ENCODE data around the gene KEAP1.
A peak's percentile ranks its signal among the peaks of the same experiment; 100 is the strongest.
"Not testable (repeated sequence)": the region's sequence is repeated elsewhere in the genome, so short reads cannot be mapped to it uniquely, and the experiment has no call there.

Gene KEAP1

DNA sequence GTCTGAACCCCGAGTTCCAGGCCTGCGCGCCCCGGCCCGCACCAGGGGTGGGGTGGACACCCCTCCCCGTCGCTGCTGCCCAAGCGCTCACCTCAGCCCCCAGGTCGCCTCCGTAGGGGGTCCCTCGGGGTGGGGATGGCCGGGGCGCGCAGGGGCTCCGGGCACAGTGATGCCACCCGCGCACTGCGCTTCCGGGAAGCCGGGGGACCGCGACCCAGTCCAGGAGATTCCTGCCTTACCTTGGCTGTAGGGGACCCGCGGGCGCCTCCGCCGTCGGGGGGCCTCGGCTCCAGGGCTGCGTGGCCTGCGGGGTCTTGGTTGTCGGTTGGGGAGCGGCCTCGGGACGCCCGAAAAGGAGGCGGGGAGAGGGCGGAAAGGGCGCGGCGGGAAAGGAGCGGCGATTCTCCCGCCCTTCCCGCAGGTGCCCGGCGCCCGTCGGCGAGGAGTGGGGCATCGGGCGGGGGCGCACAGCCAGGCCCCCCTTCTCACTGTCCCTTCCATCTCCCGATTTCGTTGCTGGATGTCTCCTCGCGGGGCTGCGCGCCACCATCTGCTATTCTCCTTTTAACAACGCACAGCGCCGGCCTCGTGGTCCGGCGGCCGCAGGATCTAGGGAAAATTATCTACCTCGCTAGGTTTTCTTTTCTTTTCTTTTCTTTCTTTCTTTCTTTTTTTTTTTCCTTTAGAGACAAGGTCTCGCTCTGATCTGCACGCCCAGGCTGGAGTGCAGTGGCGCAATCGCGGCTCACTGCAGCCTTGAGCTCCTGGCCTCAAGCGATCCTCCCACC lies at the start of gene KEAP1:
TSS of gene KEAP1 (minus strand) at position 355 of the 788 bp plus-strand sequence. CDS start 3,323 bp downstream, outside the sequence.
- H3K36me3 ChIP-seq (ENCODE audit: control insufficient read depth, low read length), result peaks cover 40% of the 10 kb centered on the region
- H3K27me3 ChIP-seq (ENCODE audit: control insufficient read depth, low read length), result no peaks in the 10 kb centered on the region
- 0 out of 2 replicates have a peak, but pooled peaks cover 9% of the 10 kb centered on the region for H3F3A ChIP-seq (ENCODE audit: control insufficient read depth, insufficient read depth)
- TF ChIP-seq CTCF (IDR thresholded peaks at IDR 0.05; ENCODE audit: low read depth, low read length, poor library complexity, severe bottlenecking), result peak; percentile 6
- TF ChIP-seq EZH2phosphoT487 (IDR thresholded peaks at IDR 0.05; ENCODE audit: borderline replicate concordance, low read length), result no peak
- H3K9me2 ChIP-seq (replicated peaks; ENCODE audit: control insufficient read depth, low read length), result no peaks in the 10 kb centered on the region
- peak within 1 kb of the TSS; percentile 77 for H3K27ac ChIP-seq (ENCODE audit: low read depth, low read length)
- peak within 1 kb of the TSS; percentile 96 for H3K4me2 ChIP-seq (ENCODE audit: low read length)
- H4K20me1 ChIP-seq (ENCODE audit: control insufficient read depth, insufficient read depth, low read depth, low read length), result peaks cover 6% of the 10 kb centered on the region; the same call in 1 of the 2 replicates
- no peaks in the 10 kb centered on the region for H3K9me3 ChIP-seq (ENCODE audit: control insufficient read depth, insufficient read depth, low read length)
- H3K79me2 ChIP-seq (ENCODE audit: control insufficient read depth, low read length), result peaks cover 43% of the 10 kb centered on the region
- H3K4me3 ChIP-seq (ENCODE audit: low read length), result peak within 1 kb of the TSS; percentile 95
- peaks cover 27% of the 10 kb centered on the region for H3K4me1 ChIP-seq (ENCODE audit: control insufficient read depth, low read length)

GRCh38 chr19:10552510-10553053 lies 49.4 kb upstream of the KEAP1 start:
- Histone ChIP-seq H3K79me2 (ENCODE audit: control insufficient read depth, low read length) (no peaks in the 10 kb centered on the region), H4K20me1 (ENCODE audit: control insufficient read depth, insufficient read depth, low read depth, low read length) (no peaks in the 10 kb centered on the region), H3K27me3 (ENCODE audit: control insufficient read depth, low read length) (no peaks in the 10 kb centered on the region), H3F3A (ENCODE audit: control insufficient read depth, insufficient read depth) (peaks cover 22% of the 10 kb centered on the region), H3K4me1 (ENCODE audit: control insufficient read depth, low read length) (peaks cover 41% of the 10 kb centered on the region), H3K4me3 (ENCODE audit: low read length) (no peak overlapping the region), H3K9me2 (replicated peaks; ENCODE audit: control insufficient read depth, low read length) (no peaks in the 10 kb centered on the region), H3K27ac (ENCODE audit: low read depth, low read length) (peak overlapping the region; percentile 60), H3K36me3 (ENCODE audit: control insufficient read depth, low read length) (peaks cover 79% of the 10 kb centered on the region), H3K9me3 (ENCODE audit: control insufficient read depth, insufficient read depth, low read length) (no peaks in the 10 kb centered on the region), H3K4me2 (ENCODE audit: low read length) (0 out of 2 replicates have a peak overlapping the region, but pooled peaks have one; percentile 29)
- TF ChIP-seq EZH2phosphoT487 (IDR thresholded peaks at IDR 0.05; ENCODE audit: borderline replicate concordance, low read length) (no peak), CTCF (IDR thresholded peaks at IDR 0.05; ENCODE audit: low read depth, low read length, poor library complexity, severe bottlenecking) (no peak)

GRCh38 chr19:10551698-10552301 lies 48.6 kb upstream of the KEAP1 start:
- Histone ChIP-seq H3F3A (ENCODE audit: control insufficient read depth, insufficient read depth) (peaks cover 22% of the 10 kb centered on the region), H3K4me1 (ENCODE audit: control insufficient read depth, low read length) (peaks cover 41% of the 10 kb centered on the region), H3K27me3 (ENCODE audit: control insufficient read depth, low read length) (no peaks in the 10 kb centered on the region), H3K9me2 (replicated peaks; ENCODE audit: control insufficient read depth, low read length) (no peaks in the 10 kb centered on the region), H3K4me3 (ENCODE audit: low read length) (no peak overlapping the region), H4K20me1 (ENCODE audit: control insufficient read depth, insufficient read depth, low read depth, low read length) (no peaks in the 10 kb centered on the region), H3K36me3 (ENCODE audit: control insufficient read depth, low read length) (peaks cover 81% of the 10 kb centered on the region), H3K9me3 (ENCODE audit: control insufficient read depth, insufficient read depth, low read length) (no peaks in the 10 kb centered on the region), H3K79me2 (ENCODE audit: control insufficient read depth, low read length) (peaks cover 3% of the 10 kb centered on the region; the same call in 1 of the 2 replicates), H3K4me2 (ENCODE audit: low read length) (no peak overlapping the region), H3K27ac (ENCODE audit: low read depth, low read length) (no peak overlapping the region)
- no peak for TF ChIP-seq EZH2phosphoT487 (IDR thresholded peaks at IDR 0.05; ENCODE audit: borderline replicate concordance, low read length)
- peak; percentile 39 for TF ChIP-seq CTCF (IDR thresholded peaks at IDR 0.05; ENCODE audit: low read depth, low read length, poor library complexity, severe bottlenecking)

- H3K4me3 ChIP-seq (ENCODE audit: low read length); H3K9me2 ChIP-seq (replicated peaks; ENCODE audit: control insufficient read depth, low read length); H3K9me3 ChIP-seq (ENCODE audit: control insufficient read depth, insufficient read depth, low read length); H4K20me1 ChIP-seq (ENCODE audit: control insufficient read depth, insufficient read depth, low read depth, low read length); H3K27me3 ChIP-seq (ENCODE audit: control insufficient read depth, low read length); H3K27ac ChIP-seq (ENCODE audit: low read depth, low read length); H3K4me2 ChIP-seq (ENCODE audit: low read length); H3K79me2 ChIP-seq (ENCODE audit: control insufficient read depth, low read length): not testable (repeated sequence)
- Histone ChIP-seq H3K4me1 (ENCODE audit: control insufficient read depth, low read length) (peaks cover 41% of the 10 kb centered on the region), H3F3A (ENCODE audit: control insufficient read depth, insufficient read depth) (peaks cover 22% of the 10 kb centered on the region), H3K36me3 (ENCODE audit: control insufficient read depth, low read length) (peaks cover 78% of the 10 kb centered on the region)
Observed at GRCh38 chr19:10551006-10551405, 47.9 kb upstream of the KEAP1 start.
